IMR-90 (cell line): ENCODE data around the gene EIF1AD. TPM values are rescaled to one million over a fixed set of nuclear protein-coding genes. Genes with fewer than 3 reads are reported as not detected.

Experiments used
- ATAC-seq: fragments of 200-7000 bp; cut with Tn5 transposase; 2 replicates; pipeline ENCODE4 v1.9.1; 2020; ENCODE audit warnings: low read depth, mild to moderate bottlenecking, moderate library complexity
- BruUV-seq: library from RNA; stranded (reverse); fragments of 400-500 nt; replicated peaks from 2 replicates; lab custom pipeline; 2021; lab: Mats Ljungman, UMichigan
- CTCF ChIA-PET: fragments of 300-600 bp; formaldehyde crosslinking; extraction: SDS; loops from one replicate; lab custom pipeline; 2021; ENCODE audit warnings: antibody characterized with exemption; lab: Yijun Ruan, JAX
- POLR2A ChIA-PET: fragments of 300-600 bp; sonication (Branson Sonifier 250); formaldehyde crosslinking; loops from one replicate; lab custom pipeline; 2022; ENCODE audit warnings: antibody characterized with exemption; ENCODE audit not compliant: unreplicated experiment; lab: Charles Lee
- DNase-seq: peaks from one replicate; pipeline ENCODE4 v3.0.0; 2013
- H2AFZ ChIP-seq: replicated peaks from 2 replicates; pipeline ENCODE3; 2013; ENCODE audit warnings: low read length, mild to moderate bottlenecking; ENCODE audit not compliant: poor library complexity
- H2AK5ac ChIP-seq: 2 replicates; pipeline ENCODE4 v1.6.1; 2013; ENCODE audit warnings: low read depth, low read length, inconsistent platforms
- H2AK9ac ChIP-seq: replicated peaks from 2 replicates; pipeline ENCODE3; 2013; ENCODE audit warnings: mild to moderate bottlenecking, low read depth, low read length, moderate library complexity; ENCODE audit not compliant: poor library complexity
- H2BK120ac ChIP-seq: 2 replicates; pipeline ENCODE4 v1.6.1; 2013; ENCODE audit warnings: low read depth, low read length, inconsistent platforms
- H2BK15ac ChIP-seq: 3 replicates; pipeline ENCODE4 v1.6.1; 2013; ENCODE audit warnings: low read depth, low read length, inconsistent platforms
- H2BK20ac ChIP-seq: 2 replicates; pipeline ENCODE4 v1.6.1; 2013; ENCODE audit warnings: low read depth, mild to moderate bottlenecking, inconsistent platforms, low read length, moderate library complexity
- H2BK5ac ChIP-seq: 2 replicates; pipeline ENCODE4 v1.6.1; 2013; ENCODE audit warnings: mild to moderate bottlenecking, low read depth, low read length, inconsistent platforms; ENCODE audit not compliant: poor library complexity, severe bottlenecking
- H3K14ac ChIP-seq: replicated peaks from 2 replicates; pipeline ENCODE4 v1.6.1; 2013; ENCODE audit warnings: low read depth, low read length, inconsistent platforms
- H3K18ac ChIP-seq: 2 replicates; pipeline ENCODE4 v1.6.1; 2013; ENCODE audit warnings: low read depth, low read length, control low read depth
- H3K23ac ChIP-seq: 2 replicates; pipeline ENCODE4 v1.6.1; 2013; ENCODE audit warnings: low read depth, low read length, inconsistent platforms
- H3K27ac ChIP-seq: 2 replicates; pipeline ENCODE4 v1.5.1; 2013; ENCODE audit warnings: mild to moderate bottlenecking, control low read depth, low read length; ENCODE audit not compliant: insufficient read depth
- H3K27me3 ChIP-seq: 2 replicates; pipeline ENCODE4 v1.6.1; 2013; ENCODE audit warnings: low read length; ENCODE audit not compliant: control insufficient read depth, insufficient read depth
- H3K36me3 ChIP-seq: 2 replicates; pipeline ENCODE4 v1.6.1; 2013; ENCODE audit warnings: low read length, mixed read lengths; ENCODE audit not compliant: control insufficient read depth, insufficient read depth
- H3K4ac ChIP-seq: 2 replicates; pipeline ENCODE4 v1.6.1; 2013; ENCODE audit warnings: low read depth, low read length, inconsistent platforms
- H3K4me1 ChIP-seq: 2 replicates; pipeline ENCODE4 v1.6.1; 2013; ENCODE audit warnings: low read length, mixed read lengths; ENCODE audit not compliant: control insufficient read depth, insufficient read depth
- H3K4me2 ChIP-seq: 2 replicates; pipeline ENCODE4 v1.6.1; 2013; ENCODE audit warnings: low read depth, mild to moderate bottlenecking, control low read depth, low read length, moderate library complexity
- H3K4me3 ChIP-seq: 2 replicates; pipeline ENCODE4 v1.5.1; 2013; ENCODE audit warnings: low read depth, mild to moderate bottlenecking, control low read depth, low read length, moderate library complexity; ENCODE audit not compliant: insufficient read depth
- H3K56ac ChIP-seq: 2 replicates; pipeline ENCODE4 v1.6.1; 2013; ENCODE audit warnings: low read length, inconsistent platforms; ENCODE audit not compliant: insufficient read depth; ENCODE audit errors: extremely low read depth
- H3K79me1 ChIP-seq, 2 experiments: 2 replicates each; pipeline ENCODE4 v1.6.1; 2013; ENCODE audit warnings: low read length in 2 of 2, inconsistent platforms in 1 of 2, low read depth in 1 of 2
- H3K9ac ChIP-seq: 2 replicates; pipeline ENCODE4 v1.6.1; 2013; ENCODE audit warnings: low read depth, low read length, control low read depth
- H3K9me1 ChIP-seq: 2 replicates; pipeline ENCODE4 v1.6.1; 2013; ENCODE audit warnings: low read length, inconsistent platforms; ENCODE audit not compliant: insufficient read depth
- H3K9me3 ChIP-seq: 2 replicates; pipeline ENCODE4 v1.6.1; 2013; ENCODE audit warnings: low read length; ENCODE audit not compliant: control insufficient read depth, insufficient read depth
- H4K20me1 ChIP-seq: 2 replicates; pipeline ENCODE4 v1.6.1; 2013; ENCODE audit warnings: low read length, inconsistent platforms; ENCODE audit not compliant: insufficient read depth
- H4K5ac ChIP-seq: 2 replicates; pipeline ENCODE4 v1.6.1; 2013; ENCODE audit warnings: mild to moderate bottlenecking, low read depth, low read length, control low read depth
- H4K8ac ChIP-seq, 2 experiments: 2 replicates each; pipeline ENCODE4 v1.6.1; 2013; ENCODE audit warnings: low read depth in 2 of 2, low read length in 2 of 2, control low read depth in 1 of 2, inconsistent platforms in 1 of 2
- H4K91ac ChIP-seq: 2 replicates; pipeline ENCODE4 v1.6.1; 2013; ENCODE audit warnings: low read depth, low read length, inconsistent platforms; ENCODE audit not compliant: insufficient read depth
- BHLHE40 ChIP-seq: fragments of 150-350 bp; IDR thresholded peaks from 2 replicates; pipeline ENCODE4 v1.6.1; 2016; ENCODE audit warnings: mild to moderate bottlenecking, low read depth, low read length
- CEBPB ChIP-seq: IDR thresholded peaks from 2 replicates; pipeline ENCODE4 v1.6.1; 2012; ENCODE audit warnings: low read depth, low read length, improper control_type of control experiment
- CHD1 ChIP-seq: IDR thresholded peaks from 2 replicates; pipeline ENCODE4 v1.6.1; 2012; ENCODE audit warnings: low read depth, low read length, improper control_type of control experiment
- FOS ChIP-seq: fragments of 150-350 bp; IDR thresholded peaks from 2 replicates; pipeline ENCODE4 v1.6.1; 2016; ENCODE audit warnings: low read depth, low read length
- MAFK ChIP-seq: IDR thresholded peaks from 2 replicates; pipeline ENCODE4 v1.6.1; 2012; ENCODE audit warnings: low read depth, low read length, improper control_type of control experiment
- MAZ ChIP-seq: IDR thresholded peaks from 2 replicates; pipeline ENCODE4 v1.6.1; 2012; ENCODE audit warnings: low read depth, mild to moderate bottlenecking, low read length, improper control_type of control experiment, moderate library complexity, borderline replicate concordance
- NFE2L2 ChIP-seq: fragments of 150-350 bp; IDR thresholded peaks from 2 replicates; pipeline ENCODE4 v1.6.1; 2016; ENCODE audit warnings: low read depth, mild to moderate bottlenecking, low read length
- POLR2A ChIP-seq: IDR thresholded peaks from 2 replicates; pipeline ENCODE4 v1.6.1; 2012; ENCODE audit warnings: mild to moderate bottlenecking, low read depth, low read length
- RAD21 ChIP-seq: IDR thresholded peaks from 2 replicates; pipeline ENCODE4 v1.6.1; 2012; ENCODE audit warnings: low read length, improper control_type of control experiment
- RCOR1 ChIP-seq: IDR thresholded peaks from 2 replicates; pipeline ENCODE4 v1.6.1; 2012; ENCODE audit warnings: mild to moderate bottlenecking, low read length, improper control_type of control experiment; ENCODE audit not compliant: insufficient replicate concordance
- RFX5 ChIP-seq: IDR thresholded peaks from 2 replicates; pipeline ENCODE4 v1.8.0; 2012; ENCODE audit warnings: low read depth, mild to moderate bottlenecking, low read length, moderate library complexity
- WGBS, 2 experiments: methylation state at CpG; one replicate each; pipeline versions ENCODE4 v1.1.5 to v1.1.7; 2013; ENCODE audit warnings: missing lambda C conversion rate in 2 of 2; ENCODE audit not compliant: insufficient read length in 1 of 2; ENCODE audit errors: extremely low coverage in 2 of 2; 5-methylcytosine and 5-hydroxymethylcytosine counted together
- dilution Hi-C: fragments of 300-500 bp; cut with HindIII; formaldehyde crosslinking; loops from one replicate; pipeline ENCODE4 v1.14.3; 2018; ENCODE audit warnings: low sequenced_read_pairs; ENCODE audit not compliant: unreplicated experiment
- in situ Hi-C: fragments of 300-500 bp; cut with MboI; formaldehyde crosslinking; loops from 3 replicates; pipeline ENCODE4 v1.14.3; 2019; ENCODE audit warnings: low sequenced_read_pairs, inconsistent platforms, mixed read lengths
- intact Hi-C: fragments of 100-400 bp; cut with micrococcal nuclease; formaldehyde crosslinking; loops from 2 replicates; pipeline ENCODE4 v1.10.0; 2022
- polyA plus RNA-seq, 3 experiments: library from polyadenylated mRNA; depleted of rRNA; stranded (reverse); fragments of >200 nt; gene quantifications; 2 replicates each; pipeline ENCODE4 v1.2.3, GENCODE V29; 2012; ENCODE audit warnings: low replicate concordance in 1 of 3
- total RNA-seq: library from RNA; depleted of rRNA; stranded (reverse); fragments of >200 nt; gene quantifications from 2 replicates; pipeline ENCODE4 v1.2.3, GENCODE V29; 2012
- TF ChIP-seq, protein P1 (sequence below): fragments of 150-350 bp; IDR thresholded peaks from 2 replicates; pipeline ENCODE4 v1.6.1; 2017; ENCODE audit warnings: mild to moderate bottlenecking, antibody characterized with exemption, low read length, low read depth
- TF ChIP-seq, protein P2 (sequence below): fragments of 150-350 bp; IDR thresholded peaks from 2 replicates; pipeline ENCODE4 v1.6.1; 2016; ENCODE audit warnings: low read depth, mild to moderate bottlenecking, low read length, moderate library complexity, borderline replicate concordance

Gene EIF1AD
- total and polyA plus RNA-seq, 2 of the 4 experiments (the other 2 are of a cell fraction): 32.5 to 62.6 TPM

DNA sequence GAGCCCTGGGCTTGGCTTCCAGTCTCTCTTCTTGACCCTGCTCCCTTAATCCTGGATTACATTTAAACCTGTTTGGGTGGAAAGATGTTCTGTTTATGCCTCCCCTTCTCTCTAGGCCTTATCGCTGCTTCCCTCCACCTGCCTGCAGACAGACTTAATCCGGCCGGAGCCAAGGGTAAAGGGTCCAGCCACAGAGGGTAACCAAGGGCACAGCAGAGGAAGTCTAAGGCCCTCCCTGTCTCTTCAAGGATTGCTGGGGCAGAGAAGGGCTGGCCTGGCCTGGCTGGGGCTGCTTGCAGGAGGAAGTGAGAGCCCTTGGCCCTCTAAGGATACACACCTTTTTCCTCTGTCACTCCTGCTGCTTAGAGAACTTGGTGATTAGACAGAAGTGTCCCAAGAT lies 44.9 kb upstream of the EIF1AD start (continued):
- TF ChIP-seq, protein P1, sequence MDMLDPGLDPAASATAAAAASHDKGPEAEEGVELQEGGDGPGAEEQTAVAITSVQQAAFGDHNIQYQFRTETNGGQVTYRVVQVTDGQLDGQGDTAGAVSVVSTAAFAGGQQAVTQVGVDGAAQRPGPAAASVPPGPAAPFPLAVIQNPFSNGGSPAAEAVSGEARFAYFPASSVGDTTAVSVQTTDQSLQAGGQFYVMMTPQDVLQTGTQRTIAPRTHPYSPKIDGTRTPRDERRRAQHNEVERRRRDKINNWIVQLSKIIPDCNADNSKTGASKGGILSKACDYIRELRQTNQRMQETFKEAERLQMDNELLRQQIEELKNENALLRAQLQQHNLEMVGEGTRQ: no peak
- TF ChIP-seq RCOR1: no peak

DNA sequence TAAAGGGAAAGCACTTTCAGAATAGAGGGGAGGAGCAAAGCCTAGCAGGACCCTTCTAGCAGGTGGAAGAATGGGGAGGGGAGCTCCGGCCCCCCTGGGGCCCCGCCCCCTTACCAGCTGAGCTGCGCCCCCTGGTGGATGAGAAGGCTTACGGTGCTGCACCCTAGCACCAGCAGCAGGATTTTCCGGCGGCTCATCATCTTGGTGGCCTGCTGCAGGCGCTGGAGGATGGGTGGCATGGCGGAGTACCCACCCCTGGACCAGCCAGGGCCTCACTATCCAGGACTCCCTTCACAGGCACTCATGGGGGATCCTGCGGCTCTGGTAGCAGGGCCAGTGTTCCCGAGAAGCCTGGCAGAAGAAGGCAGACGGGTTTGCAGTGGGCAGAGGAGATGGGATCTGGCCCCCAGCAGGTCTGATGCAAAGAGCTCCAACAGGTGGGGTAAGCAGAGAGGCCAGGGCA lies 43.3 kb upstream of the EIF1AD start:
- H3K4me3 ChIP-seq: no peak overlapping the region
- dilution Hi-C loops: no loop called here
- H2BK120ac ChIP-seq: no peak overlapping the region
- in situ Hi-C loops: no loop called here
- H3K27me3 ChIP-seq: peaks cover 31% of the 10 kb centered on the region
- H3K9ac ChIP-seq: no peak overlapping the region
- ChIA-PET POLR2A (interaction anchor here (0.6 kb wide), 1 partner anchor 202 kb away, joined by 3 read pairs; no protein-coding TSS in a partner anchor), CTCF (interaction anchor here (0.7 to 1.7 kb wide), 7 partner anchors 11 to 334 kb away, joined by 3 to 5 read pairs (median 4); partner anchors contain the start of genes BANF1 and EIF1AD)
- H3K18ac ChIP-seq: no peak overlapping the region
- H4K5ac ChIP-seq: 0 out of 2 replicates have a peak overlapping the region, but pooled peaks have one; percentile 22
- no peak overlapping the region for H2AK9ac ChIP-seq
- no peak overlapping the region for H2AK5ac ChIP-seq
- H4K91ac ChIP-seq: no peak overlapping the region
- H4K8ac ChIP-seq: peak overlapping the region in 1 of 2 experiments; percentile 33; a peak in 1 of 4 replicates
- peak; percentile 70 for DNase-seq
- no peak overlapping the region for H3K27ac ChIP-seq
- no peak overlapping the region for H3K14ac ChIP-seq
- no peaks in the 10 kb centered on the region for H3K9me1 ChIP-seq
- intact Hi-C loops: loop anchor here (2.0 kb wide), 1 partner anchor 42 kb away; the partner anchor contains the start of genes BANF1 and EIF1AD
- H3K9me3 ChIP-seq: no peaks in the 10 kb centered on the region; the same call in 1 of the 2 replicates
- no peaks in the 10 kb centered on the region for H3K79me1 ChIP-seq
- H3K4me1 ChIP-seq: no peaks in the 10 kb centered on the region
- peak; percentile 96 for ATAC-seq
- no peaks in the 10 kb centered on the region for H3K36me3 ChIP-seq
- H2BK15ac ChIP-seq: no peak overlapping the region
- 0 out of 2 replicates have a peak overlapping the region, but pooled peaks have one; percentile 30 for H3K4me2 ChIP-seq
- no peak overlapping the region for H3K4ac ChIP-seq
- peak overlapping the region; percentile 18 for H2AFZ ChIP-seq
- whole genome bisulfite sequencing, 2 experiments: 0% methylated on average over 3 of the region's 11 CpGs; no CpG with 5 or more reads in 1 of the 2 experiments
- H3K23ac ChIP-seq: no peak overlapping the region
- H2BK5ac ChIP-seq: no peak overlapping the region
- BruUV-seq: no TSS peak
- H4K20me1 ChIP-seq: no peaks in the 10 kb centered on the region
- no peak overlapping the region for H3K56ac ChIP-seq
- H2BK20ac ChIP-seq: no peak overlapping the region
- TF ChIP-seq CHD1 (no peak), BHLHE40 (no peak), RFX5 (no peak), RCOR1 (peak; percentile 80), FOS (no peak), MAFK (no peak), MAZ (peak; percentile 88; the same call in 1 of the 2 replicates), CEBPB (no peak), RAD21 (peak; percentile 58), POLR2A (no peak), NFE2L2 (no peak)
- TF ChIP-seq, protein P1: no peak
- TF ChIP-seq, protein P2, sequence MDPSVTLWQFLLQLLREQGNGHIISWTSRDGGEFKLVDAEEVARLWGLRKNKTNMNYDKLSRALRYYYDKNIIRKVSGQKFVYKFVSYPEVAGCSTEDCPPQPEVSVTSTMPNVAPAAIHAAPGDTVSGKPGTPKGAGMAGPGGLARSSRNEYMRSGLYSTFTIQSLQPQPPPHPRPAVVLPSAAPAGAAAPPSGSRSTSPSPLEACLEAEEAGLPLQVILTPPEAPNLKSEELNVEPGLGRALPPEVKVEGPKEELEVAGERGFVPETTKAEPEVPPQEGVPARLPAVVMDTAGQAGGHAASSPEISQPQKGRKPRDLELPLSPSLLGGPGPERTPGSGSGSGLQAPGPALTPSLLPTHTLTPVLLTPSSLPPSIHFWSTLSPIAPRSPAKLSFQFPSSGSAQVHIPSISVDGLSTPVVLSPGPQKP: no peak
